ENCODE results near the gene CISTR. TPM values are rescaled to one million over a fixed set of nuclear protein-coding genes. Genes with fewer than 3 reads are reported as not detected.
"Not testable (repeated sequence)": the region's sequence is repeated elsewhere in the genome, so short reads cannot be mapped to it uniquely, and the experiment has no call there.

Gene CISTR
- total RNA-seq (2014; rRNA removed; shearing (Covaris generic)), result not detected in 2 replicates

- H3K27ac ChIP-seq, result no peak within 1 kb of the TSS
- 0 out of 2 replicates have a peak, but pooled peaks cover 4% of the 10 kb centered on the region for H3K4me1 ChIP-seq
- peaks cover 39% of the 10 kb centered on the region for H3K27me3 ChIP-seq
These were observed at the start of gene CISTR for GRCh38 chr12:53751336-53752191. CISTR (minus strand) TSS chr12:53751979.

GRCh38 chr12:53798575-53798974 is 46.8 kb upstream of the CISTR start:
- peaks cover 5% of the 10 kb centered on the region; the same call in 1 of the 2 replicates for H3K27me3 ChIP-seq
- no peak overlapping the region for H3K4me3 ChIP-seq
- no peaks in the 10 kb centered on the region for H3K36me3 ChIP-seq
- H3K27ac ChIP-seq, result no peak overlapping the region
- H3K4me1 ChIP-seq, result no peaks in the 10 kb centered on the region; the same call in 1 of the 2 replicates
- peak; percentile 49 to 70 for DNase-seq
- H3K9me3 ChIP-seq (replicated peaks), result no peaks in the 10 kb centered on the region

More at GRCh38 chr12:53751336-53752191, at the start of gene CISTR:
- DNase-seq, result peak in 1 of 2 experiments; percentile 23
- H3K9me3 ChIP-seq (replicated peaks), result no peaks in the 10 kb centered on the region
- H3K4me3 ChIP-seq, result peak within 1 kb of the TSS; percentile 58
- no peaks in the 10 kb centered on the region for H3K36me3 ChIP-seq

- Histone ChIP-seq H3K27ac (no peak overlapping the region), H3K4me3 (no peak overlapping the region), H3K9me3 (replicated peaks) (no peaks in the 10 kb centered on the region; the same call in 1 of the 2 replicates), H3K36me3 (no peaks in the 10 kb centered on the region), H3K27me3 (peaks cover 5% of the 10 kb centered on the region; the same call in 1 of the 2 replicates), H3K4me1 (no peaks in the 10 kb centered on the region; the same call in 1 of the 2 replicates)
- DNase-seq, result no peak
These were observed 44.1 kb upstream of the CISTR start for GRCh38 chr12:53795927-53796326.

- no peak overlapping the region for H3K4me3 ChIP-seq
- no peak overlapping the region for H3K27ac ChIP-seq
- no peaks in the 10 kb centered on the region; the same call in 1 of the 2 replicates for H3K4me1 ChIP-seq
- H3K27me3 ChIP-seq, result peaks cover 12% of the 10 kb centered on the region; the same call in 1 of the 2 replicates
- DNase-seq, result no peak
- no peaks in the 10 kb centered on the region; the same call in 1 of the 2 replicates for H3K9me3 ChIP-seq (replicated peaks)
- H3K36me3 ChIP-seq, result no peaks in the 10 kb centered on the region
These were observed 41.4 kb upstream of the CISTR start for GRCh38 chr12:53793221-53793620.

- peak; percentile 24 to 47 for DNase-seq
- H3K4me3 ChIP-seq, result no peak overlapping the region
- H3K27ac ChIP-seq, result no peak overlapping the region
- H3K4me1 ChIP-seq, result no peaks in the 10 kb centered on the region
- H3K9me3 ChIP-seq (replicated peaks), result no peaks in the 10 kb centered on the region; the same call in 1 of the 2 replicates
- no peaks in the 10 kb centered on the region for H3K36me3 ChIP-seq
- peaks cover 12% of the 10 kb centered on the region; the same call in 1 of the 2 replicates for H3K27me3 ChIP-seq
These were observed 40.1 kb upstream of the CISTR start for GRCh38 chr12:53791735-53792326.

- Histone ChIP-seq H3K4me3 (no peak overlapping the region), H3K36me3 (no peaks in the 10 kb centered on the region), H3K9me3 (replicated peaks) (no peaks in the 10 kb centered on the region; the same call in 1 of the 2 replicates), H3K27me3 (peaks cover 9% of the 10 kb centered on the region; the same call in 1 of the 2 replicates), H3K27ac (no peak overlapping the region), H3K4me1 (no peaks in the 10 kb centered on the region)
- no peak for DNase-seq
These were observed 37.8 kb upstream of the CISTR start for GRCh38 chr12:53789570-53789969.

- Histone ChIP-seq H3K27ac (no peak overlapping the region), H3K4me1 (no peaks in the 10 kb centered on the region), H3K36me3 (no peaks in the 10 kb centered on the region), H3K27me3 (peaks cover 6% of the 10 kb centered on the region; the same call in 1 of the 2 replicates), H3K9me3 (replicated peaks) (no peaks in the 10 kb centered on the region; the same call in 1 of the 2 replicates), H3K4me3 (no peak overlapping the region)
- DNase-seq, result no peak
These were observed 37.1 kb upstream of the CISTR start for GRCh38 chr12:53788892-53789291.

- Histone ChIP-seq H3K27ac (no peak overlapping the region), H3K27me3 (peaks cover 6% of the 10 kb centered on the region; the same call in 1 of the 2 replicates), H3K9me3 (replicated peaks) (no peaks in the 10 kb centered on the region), H3K4me1 (no peaks in the 10 kb centered on the region), H3K4me3 (no peak overlapping the region), H3K36me3 (no peaks in the 10 kb centered on the region)
- no peak for DNase-seq
These were observed 34.6 kb upstream of the CISTR start for GRCh38 chr12:53786411-53786810.

GRCh38 chr12:53785161-53785560 is 33.4 kb upstream of the CISTR start:
- no peak overlapping the region for H3K4me3 ChIP-seq
- no peaks in the 10 kb centered on the region for H3K4me1 ChIP-seq
- no peak overlapping the region for H3K27ac ChIP-seq
- no peaks in the 10 kb centered on the region for H3K9me3 ChIP-seq (replicated peaks)
- H3K36me3 ChIP-seq, result no peaks in the 10 kb centered on the region
- no peak for DNase-seq
- peaks cover 6% of the 10 kb centered on the region; the same call in 1 of the 2 replicates for H3K27me3 ChIP-seq

- H3K4me3 ChIP-seq, result no peak overlapping the region
- H3K4me1 ChIP-seq, result no peaks in the 10 kb centered on the region
- no peak for DNase-seq
- H3K9me3 ChIP-seq (replicated peaks), result no peaks in the 10 kb centered on the region
- H3K36me3 ChIP-seq, result no peaks in the 10 kb centered on the region
- no peak overlapping the region for H3K27ac ChIP-seq
- H3K27me3 ChIP-seq, result peaks cover under 1% of the 10 kb centered on the region; the same call in 1 of the 2 replicates
These were observed 30.4 kb upstream of the CISTR start for GRCh38 chr12:53782093-53782703.

- H3K9me3 ChIP-seq (replicated peaks), result no peaks in the 10 kb centered on the region
- no peak overlapping the region for H3K27ac ChIP-seq
- H3K4me1 ChIP-seq, result no peaks in the 10 kb centered on the region
- peak in 1 of 2 experiments; percentile 12 for DNase-seq
- H3K4me3 ChIP-seq, result no peak overlapping the region
- H3K27me3 ChIP-seq, result peaks cover 7% of the 10 kb centered on the region; the same call in 1 of the 2 replicates
- H3K36me3 ChIP-seq, result no peaks in the 10 kb centered on the region
These were observed 29.5 kb upstream of the CISTR start for GRCh38 chr12:53781228-53781801.

- peaks cover 7% of the 10 kb centered on the region; the same call in 1 of the 2 replicates for H3K27me3 ChIP-seq
These were observed 28.5 kb upstream of the CISTR start for GRCh38 chr12:53780323-53780722.

GRCh38 chr12:53779679-53780078 is 27.9 kb upstream of the CISTR start:
- H3K36me3 ChIP-seq; H3K27ac ChIP-seq; DNase-seq; H3K4me3 ChIP-seq; H3K9me3 ChIP-seq (replicated peaks); H3K27me3 ChIP-seq; H3K4me1 ChIP-seq: not testable (repeated sequence)

More at GRCh38 chr12:53780323-53780722, 28.5 kb upstream of the CISTR start:
- Histone ChIP-seq H3K4me3 (no peak overlapping the region), H3K27ac (no peak overlapping the region), H3K9me3 (replicated peaks) (no peaks in the 10 kb centered on the region), H3K36me3 (no peaks in the 10 kb centered on the region), H3K4me1 (no peaks in the 10 kb centered on the region)
- no peak for DNase-seq

- no peaks in the 10 kb centered on the region for H3K9me3 ChIP-seq (replicated peaks)
- peaks cover 7% of the 10 kb centered on the region; the same call in 1 of the 2 replicates for H3K27me3 ChIP-seq
- H3K4me1 ChIP-seq, result no peaks in the 10 kb centered on the region
- DNase-seq, result no peak
- no peak overlapping the region for H3K27ac ChIP-seq
- H3K4me3 ChIP-seq, result no peak overlapping the region
- no peaks in the 10 kb centered on the region for H3K36me3 ChIP-seq
These were observed 26.3 kb upstream of the CISTR start for GRCh38 chr12:53777936-53778644.
